ENCODE data around the gene P2RX7.
A peak's percentile ranks its signal among the peaks of the same experiment; 100 is the strongest.

Gene P2RX7

DNA sequence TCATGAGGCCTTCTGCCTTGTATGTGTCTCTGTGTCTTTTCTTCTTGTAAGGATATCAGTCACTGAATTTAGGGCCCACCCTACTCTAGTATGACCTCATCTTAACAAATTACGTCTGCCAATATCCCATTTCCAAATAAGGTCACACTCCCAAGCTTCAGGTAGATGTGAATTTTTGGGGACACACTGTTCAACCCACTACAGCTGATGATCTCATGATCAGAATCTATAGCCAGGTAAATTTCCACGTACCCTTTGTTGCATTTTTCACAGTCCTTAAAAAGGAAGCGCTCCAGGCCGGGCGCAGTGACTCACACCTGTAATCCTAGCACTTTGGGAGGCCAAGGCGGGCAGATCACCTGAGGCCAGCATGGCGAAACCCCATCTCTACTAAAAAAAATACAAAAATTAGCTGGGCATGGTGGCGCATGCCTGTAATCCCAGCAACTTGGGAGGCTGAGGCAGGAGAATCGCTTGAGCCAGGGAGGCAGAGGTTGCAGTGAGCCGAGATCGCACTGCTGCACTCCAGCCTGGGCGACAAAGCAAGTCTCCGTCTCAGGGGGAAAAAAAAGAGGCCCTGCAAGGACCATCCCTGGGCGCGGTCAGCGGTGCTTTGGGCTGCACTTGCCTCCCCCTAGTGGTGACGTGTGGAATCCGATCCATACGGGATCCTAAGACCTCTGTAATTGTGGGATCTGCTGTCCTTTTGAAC, 97.3 kb downstream of the P2RX7 start:
- DNase-seq (ENCODE audit: low spot score) = peak; percentile 73

DNA sequence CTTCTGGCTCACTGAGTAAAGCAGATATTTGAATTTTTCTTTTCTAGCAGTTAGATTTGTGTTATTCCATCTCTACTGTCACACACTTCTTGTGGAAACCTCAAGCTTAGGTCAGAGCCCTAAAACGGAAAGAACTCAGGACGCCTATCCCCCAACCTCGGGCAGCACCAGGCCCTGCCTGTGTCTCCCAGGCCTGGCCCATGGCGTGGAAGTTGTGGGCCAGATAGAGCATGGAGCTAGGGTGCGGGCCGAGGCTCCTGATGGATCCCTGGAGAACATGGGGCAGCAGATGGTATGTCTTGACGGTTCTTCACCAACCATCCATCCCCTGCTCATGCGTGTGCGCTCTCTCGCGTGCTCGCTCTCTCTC, 97.8 kb downstream of the P2RX7 start:
- no peak for DNase-seq (ENCODE audit: low spot score)

DNA sequence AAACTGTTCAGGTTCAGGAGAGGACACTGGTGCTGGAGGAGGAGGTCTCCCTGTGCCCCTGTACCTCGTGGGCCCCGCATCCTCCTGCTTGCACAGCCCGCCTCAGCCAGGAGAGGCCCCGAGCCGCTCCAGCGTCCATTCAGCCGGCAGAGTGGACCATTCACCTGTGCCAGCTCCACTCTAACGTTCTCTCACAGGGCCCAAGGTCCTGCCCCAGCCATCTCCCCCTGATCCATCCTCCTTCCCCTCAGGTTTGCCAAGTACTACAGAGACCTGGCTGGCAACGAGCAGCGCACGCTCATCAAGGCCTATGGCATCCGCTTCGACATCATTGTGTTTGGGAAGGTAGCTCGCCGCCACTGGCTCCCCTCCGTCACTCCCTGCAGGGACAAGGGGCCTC, 99.5 kb downstream of the P2RX7 start:
- no peak for DNase-seq (ENCODE audit: low spot score)

DNA sequence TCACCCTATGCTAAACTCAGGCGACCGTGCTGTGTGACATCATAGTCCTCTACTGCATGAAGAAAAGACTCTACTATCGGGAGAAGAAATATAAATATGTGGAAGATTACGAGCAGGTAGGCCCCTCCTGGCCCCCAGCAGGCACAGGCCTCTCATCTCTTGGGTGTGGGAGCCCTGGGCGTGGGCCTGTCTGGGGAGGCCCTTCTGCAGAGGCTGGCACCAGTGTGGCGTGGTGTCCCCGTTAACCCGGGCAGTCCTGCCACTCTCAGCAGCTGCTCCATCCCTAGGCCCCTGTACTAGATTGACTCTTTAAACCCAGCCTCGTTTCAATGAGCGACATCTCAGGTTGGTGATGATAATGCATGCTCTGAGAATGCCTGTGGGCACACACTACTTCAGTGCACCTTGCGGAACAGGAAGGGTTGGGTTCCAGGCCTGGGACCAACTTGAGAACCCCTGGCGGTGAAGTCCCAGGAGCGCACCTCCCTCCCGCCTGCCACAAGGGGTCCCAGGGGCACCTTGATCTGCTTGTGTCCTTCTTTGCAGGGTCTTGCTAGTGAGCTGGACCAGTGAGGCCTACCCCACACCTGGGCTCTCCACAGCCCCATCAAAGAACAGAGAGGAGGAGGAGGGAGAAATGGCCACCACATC, 100.4 kb downstream of the P2RX7 start:
- no peak for DNase-seq (ENCODE audit: low spot score)

DNA sequence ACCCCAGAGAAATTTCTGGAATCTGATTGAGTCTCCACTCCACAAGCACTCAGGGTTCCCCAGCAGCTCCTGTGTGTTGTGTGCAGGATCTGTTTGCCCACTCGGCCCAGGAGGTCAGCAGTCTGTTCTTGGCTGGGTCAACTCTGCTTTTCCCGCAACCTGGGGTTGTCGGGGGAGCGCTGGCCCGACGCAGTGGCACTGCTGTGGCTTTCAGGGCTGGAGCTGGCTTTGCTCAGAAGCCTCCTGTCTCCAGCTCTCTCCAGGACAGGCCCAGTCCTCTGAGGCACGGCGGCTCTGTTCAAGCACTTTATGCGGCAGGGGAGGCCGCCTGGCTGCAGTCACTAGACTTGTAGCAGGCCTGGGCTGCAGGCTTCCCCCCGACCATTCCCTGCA, 100.9 kb downstream of the P2RX7 start:
- DNase-seq (ENCODE audit: low spot score) = no peak

DNA sequence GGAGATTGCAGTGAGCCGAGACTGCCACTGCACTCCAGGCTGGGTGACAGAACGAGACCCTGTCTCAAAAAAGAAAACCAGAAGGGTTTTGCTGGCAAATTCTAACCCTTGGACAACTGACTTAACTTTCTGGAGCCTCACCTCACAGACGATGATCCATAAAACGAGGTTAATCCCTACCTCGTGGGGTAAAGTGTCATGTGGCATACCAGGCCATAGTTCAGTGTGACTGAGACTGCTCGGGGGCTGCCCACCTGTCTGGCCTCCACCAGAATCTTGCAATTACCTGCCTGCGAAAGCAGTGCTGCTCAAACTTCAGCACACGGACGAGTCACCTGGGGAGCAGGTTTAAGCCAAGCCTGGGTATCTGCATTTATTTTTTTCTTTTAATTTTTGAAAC, 104.1 kb downstream of the P2RX7 start:
- DNase-seq (ENCODE audit: low spot score) = no peak

DNA sequence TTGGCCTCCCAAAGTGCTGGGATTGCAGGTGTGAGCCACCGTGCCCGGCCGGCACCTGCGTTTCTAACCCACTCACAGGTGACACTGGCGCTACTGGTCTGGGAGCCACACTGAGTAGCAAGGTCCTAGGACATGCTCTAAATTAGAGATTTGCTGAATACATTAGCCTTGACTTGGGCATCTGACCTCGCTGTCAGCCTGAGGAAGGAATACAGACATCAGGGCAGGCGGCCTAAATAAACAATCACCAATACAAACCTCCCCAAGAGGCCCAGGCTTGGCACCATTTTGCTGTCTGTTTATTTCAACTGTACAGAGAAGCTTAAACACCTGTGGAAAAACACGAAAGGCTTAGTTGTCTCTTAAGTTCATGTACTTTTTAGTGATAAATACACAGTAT, 104.7 kb downstream of the P2RX7 start:
- DNase-seq (ENCODE audit: low spot score) = no peak

Data from kidney tubule cell (primary cell).